ENCODE measurements around the gene NCOA5.

GRCh38 chr20:46034039-46034438, 55.7 kb downstream of the NCOA5 start:
- TF ChIP-seq CTCF (IDR thresholded peaks at IDR 0.05) (no peak), ZFX (IDR thresholded peaks at IDR 0.05; ENCODE audit: borderline replicate concordance) (no peak)
